Loucy (cell line): ENCODE results near the gene ITSN2.
"Not testable (repeated sequence)": the region's sequence is repeated elsewhere in the genome, so short reads cannot be mapped to it uniquely, and the experiment has no call there.

Experiments
- EZH2phosphoT487 ChIP-seq: fragments of 200-600 bp; IDR thresholded peaks from 2 replicates; pipeline ENCODE4 v1.6.1; 2018; ENCODE audit warnings: antibody characterized with exemption, mild to moderate bottlenecking, moderate library complexity, borderline replicate concordance
- TF ChIP-seq, protein P1 (sequence below): fragments of 200-600 bp; sonication (generic); conservative IDR thresholded peaks from 2 replicates; pipeline ENCODE4 v1.5.1; 2014; ENCODE audit warnings: mild to moderate bottlenecking, antibody characterized with exemption, low read length

DNA sequence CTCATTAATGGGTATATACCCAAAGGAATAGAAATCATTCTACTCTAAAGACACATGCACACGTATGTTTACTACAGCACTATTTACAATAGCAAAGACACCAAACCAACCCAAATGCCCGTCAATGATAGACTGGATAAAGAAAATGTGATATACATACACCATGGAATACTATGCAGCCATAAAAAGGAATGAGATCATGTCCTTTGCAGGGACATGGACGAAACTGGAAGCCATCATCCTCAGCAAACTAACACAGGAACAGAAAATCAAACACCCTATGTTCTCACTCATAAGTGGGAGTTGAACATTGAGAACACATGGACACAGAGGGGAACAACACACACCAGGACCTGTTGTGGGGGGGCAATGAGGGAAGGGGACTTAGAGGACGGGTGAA is 3.2 kb downstream of the ITSN2 start:
- TF ChIP-seq, protein P1, sequence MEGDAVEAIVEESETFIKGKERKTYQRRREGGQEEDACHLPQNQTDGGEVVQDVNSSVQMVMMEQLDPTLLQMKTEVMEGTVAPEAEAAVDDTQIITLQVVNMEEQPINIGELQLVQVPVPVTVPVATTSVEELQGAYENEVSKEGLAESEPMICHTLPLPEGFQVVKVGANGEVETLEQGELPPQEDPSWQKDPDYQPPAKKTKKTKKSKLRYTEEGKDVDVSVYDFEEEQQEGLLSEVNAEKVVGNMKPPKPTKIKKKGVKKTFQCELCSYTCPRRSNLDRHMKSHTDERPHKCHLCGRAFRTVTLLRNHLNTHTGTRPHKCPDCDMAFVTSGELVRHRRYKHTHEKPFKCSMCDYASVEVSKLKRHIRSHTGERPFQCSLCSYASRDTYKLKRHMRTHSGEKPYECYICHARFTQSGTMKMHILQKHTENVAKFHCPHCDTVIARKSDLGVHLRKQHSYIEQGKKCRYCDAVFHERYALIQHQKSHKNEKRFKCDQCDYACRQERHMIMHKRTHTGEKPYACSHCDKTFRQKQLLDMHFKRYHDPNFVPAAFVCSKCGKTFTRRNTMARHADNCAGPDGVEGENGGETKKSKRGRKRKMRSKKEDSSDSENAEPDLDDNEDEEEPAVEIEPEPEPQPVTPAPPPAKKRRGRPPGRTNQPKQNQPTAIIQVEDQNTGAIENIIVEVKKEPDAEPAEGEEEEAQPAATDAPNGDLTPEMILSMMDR: not testable (repeated sequence)
- TF ChIP-seq EZH2phosphoT487: not testable (repeated sequence)
